ENCODE data around the gene TBX4.
A peak's percentile ranks its signal among the peaks of the same experiment; 100 is the strongest.

TBX4 gene

DNA sequence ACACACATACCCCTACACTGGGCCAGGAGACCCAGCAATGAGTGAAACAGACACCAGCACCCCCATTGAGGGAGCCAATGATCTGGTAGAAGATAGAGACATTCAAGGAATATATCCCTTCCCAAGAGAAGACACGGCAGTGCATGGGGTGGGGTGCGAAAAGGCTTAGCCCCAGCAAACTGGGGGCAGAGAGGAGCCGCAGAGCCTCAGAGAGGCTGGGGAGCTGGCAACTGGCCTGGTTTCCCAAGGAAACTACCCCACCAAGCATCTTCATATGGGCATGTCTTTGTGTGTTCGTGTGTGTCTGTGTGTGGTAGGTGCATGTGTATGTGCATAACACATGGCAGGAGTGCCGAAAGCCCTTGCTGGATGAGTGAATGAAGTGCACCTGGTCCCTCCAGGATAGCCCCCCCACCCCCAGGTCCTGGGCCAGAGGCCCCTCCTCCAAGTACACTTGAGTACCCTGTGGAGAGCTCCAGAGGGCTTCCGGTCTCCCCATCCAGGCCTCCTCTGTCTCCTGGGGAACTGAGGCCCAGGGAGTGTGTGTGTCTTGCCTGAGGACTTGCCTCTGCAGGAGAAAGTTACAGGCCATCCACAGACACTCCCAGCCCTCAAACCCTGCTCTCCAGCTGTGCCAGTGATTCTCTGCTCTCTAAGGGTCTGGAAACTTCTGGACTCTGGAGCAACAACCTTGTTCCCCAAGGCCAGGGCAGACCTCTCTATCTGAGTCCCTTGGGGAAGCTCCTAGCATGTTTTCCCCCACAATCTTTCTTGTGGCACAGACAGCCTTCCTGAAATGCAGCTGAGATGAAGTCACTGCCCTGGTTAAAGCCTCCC, 36.6 kb upstream of the TBX4 start:
- peak; percentile 6 for DNase-seq (ENCODE audit: low spot score)
- TF ChIP-seq, protein P1, sequence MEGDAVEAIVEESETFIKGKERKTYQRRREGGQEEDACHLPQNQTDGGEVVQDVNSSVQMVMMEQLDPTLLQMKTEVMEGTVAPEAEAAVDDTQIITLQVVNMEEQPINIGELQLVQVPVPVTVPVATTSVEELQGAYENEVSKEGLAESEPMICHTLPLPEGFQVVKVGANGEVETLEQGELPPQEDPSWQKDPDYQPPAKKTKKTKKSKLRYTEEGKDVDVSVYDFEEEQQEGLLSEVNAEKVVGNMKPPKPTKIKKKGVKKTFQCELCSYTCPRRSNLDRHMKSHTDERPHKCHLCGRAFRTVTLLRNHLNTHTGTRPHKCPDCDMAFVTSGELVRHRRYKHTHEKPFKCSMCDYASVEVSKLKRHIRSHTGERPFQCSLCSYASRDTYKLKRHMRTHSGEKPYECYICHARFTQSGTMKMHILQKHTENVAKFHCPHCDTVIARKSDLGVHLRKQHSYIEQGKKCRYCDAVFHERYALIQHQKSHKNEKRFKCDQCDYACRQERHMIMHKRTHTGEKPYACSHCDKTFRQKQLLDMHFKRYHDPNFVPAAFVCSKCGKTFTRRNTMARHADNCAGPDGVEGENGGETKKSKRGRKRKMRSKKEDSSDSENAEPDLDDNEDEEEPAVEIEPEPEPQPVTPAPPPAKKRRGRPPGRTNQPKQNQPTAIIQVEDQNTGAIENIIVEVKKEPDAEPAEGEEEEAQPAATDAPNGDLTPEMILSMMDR (IDR thresholded peaks at IDR 0.05; ENCODE audit: extremely low read depth, missing control alignments) = no peak

DNA sequence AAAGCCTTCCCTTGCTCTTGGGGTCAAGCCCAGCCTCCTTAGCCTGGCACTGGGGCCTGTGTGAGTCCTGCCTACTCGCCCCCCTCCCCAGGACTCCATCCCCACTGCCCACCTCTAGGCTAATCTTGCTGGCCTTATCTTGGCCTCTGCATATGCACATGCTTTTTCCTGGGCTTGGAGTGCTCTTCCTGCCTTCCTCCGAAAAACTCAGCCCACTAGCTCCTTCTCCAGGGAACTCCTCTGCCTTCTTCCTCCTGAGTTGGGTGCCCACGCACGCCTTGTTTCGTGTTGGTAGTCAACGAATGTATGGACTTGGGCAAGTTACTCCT, 36.0 kb upstream of the TBX4 start:
- peak; percentile 18 for DNase-seq (ENCODE audit: low spot score)
- TF ChIP-seq, protein P1 (IDR thresholded peaks at IDR 0.05; ENCODE audit: extremely low read depth, missing control alignments) = no peak

DNA sequence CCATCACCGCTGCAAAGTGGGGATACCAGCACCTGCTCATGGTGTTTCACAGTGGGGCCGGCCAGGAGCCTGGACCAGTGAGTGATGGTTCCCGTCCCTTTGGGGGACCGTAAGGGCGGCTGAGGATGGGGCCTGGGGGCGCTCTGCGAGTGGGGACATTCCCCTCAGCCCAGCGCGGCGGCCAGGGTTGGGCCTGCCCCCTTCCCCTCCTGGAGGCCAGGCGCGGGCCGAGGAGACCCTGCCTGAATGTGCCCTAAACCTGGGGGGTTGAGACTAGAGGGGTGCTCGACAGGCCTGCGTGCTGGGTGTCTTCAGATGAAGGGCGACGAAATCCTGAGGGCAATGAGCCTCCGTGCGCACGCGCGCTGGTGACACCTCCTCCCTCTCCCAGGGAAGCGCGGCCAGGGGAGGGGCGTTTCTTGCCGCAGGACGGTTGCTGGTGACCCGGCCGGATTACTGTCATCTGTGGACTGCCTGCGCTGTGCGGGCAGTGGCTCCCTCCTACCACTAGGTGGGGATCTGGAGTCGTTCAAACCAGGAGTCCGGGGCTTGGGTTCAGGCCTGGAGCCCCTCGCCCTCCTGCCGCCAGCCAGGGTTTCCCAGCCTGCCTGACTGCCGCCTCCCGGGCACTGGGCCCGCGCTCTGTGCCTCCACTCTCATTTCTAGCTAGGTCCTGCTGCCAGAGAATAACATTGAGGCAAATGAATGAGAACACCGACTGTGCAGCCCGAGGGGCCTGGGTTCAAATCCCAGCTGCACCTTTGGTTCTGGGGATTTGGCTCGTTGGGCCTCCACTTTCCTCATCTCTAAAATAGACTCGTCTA, 35.5 kb upstream of the TBX4 start:
- TF ChIP-seq, protein P1 (IDR thresholded peaks at IDR 0.05; ENCODE audit: extremely low read depth, missing control alignments) = peak; percentile 91
- DNase-seq (ENCODE audit: low spot score) = peak; percentile 86

DNA sequence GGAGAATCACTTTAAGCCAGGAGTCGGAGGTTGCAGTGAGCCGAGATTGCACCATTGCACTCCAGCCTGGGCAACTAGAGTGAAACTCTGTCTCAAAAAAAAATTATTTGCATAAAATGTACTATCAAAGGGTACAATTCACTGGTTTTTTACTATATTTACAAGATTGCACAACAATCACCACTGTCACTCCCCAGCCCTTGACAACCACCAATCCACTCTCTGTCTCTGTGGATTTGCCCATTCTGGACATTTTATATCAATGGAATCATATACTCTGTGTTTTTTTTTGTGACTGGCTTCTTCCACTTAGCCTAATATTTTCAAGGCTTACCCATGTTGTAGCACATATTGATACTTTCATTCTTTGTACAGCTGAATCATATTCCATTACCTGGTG, 33.8 kb upstream of the TBX4 start:
- no peak for DNase-seq (ENCODE audit: low spot score)
- TF ChIP-seq, protein P1 (IDR thresholded peaks at IDR 0.05; ENCODE audit: extremely low read depth, missing control alignments) = no peak

DNA sequence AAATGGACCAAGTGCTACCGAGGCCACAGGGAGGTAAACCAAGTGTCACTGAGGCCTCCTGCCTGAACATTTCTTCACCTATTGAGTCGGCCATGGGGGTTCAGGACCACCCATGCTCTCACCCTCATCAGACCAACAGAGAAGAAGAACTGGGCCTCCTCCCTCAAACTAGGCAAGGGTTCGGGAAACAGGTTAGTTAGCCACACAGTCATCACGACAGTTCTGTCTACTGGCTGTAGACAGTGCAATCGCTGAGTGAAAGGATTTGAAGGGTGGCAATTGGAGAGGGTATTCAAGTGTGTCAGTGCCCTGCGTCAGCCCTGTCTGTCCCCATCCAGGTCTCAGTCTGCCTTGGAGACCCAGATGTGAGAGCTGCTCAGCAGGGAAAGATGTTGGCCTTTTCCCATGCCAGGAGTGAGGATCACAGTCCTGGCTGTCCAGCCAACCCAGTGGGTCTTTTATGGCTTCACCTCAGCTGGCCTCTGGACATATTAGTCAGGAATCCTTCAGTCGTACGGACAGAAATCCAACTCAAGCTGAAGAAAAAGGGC, 32.7 kb upstream of the TBX4 start:
- TF ChIP-seq, protein P1 (IDR thresholded peaks at IDR 0.05; ENCODE audit: extremely low read depth, missing control alignments) = no peak
- no peak for DNase-seq (ENCODE audit: low spot score)

DNA sequence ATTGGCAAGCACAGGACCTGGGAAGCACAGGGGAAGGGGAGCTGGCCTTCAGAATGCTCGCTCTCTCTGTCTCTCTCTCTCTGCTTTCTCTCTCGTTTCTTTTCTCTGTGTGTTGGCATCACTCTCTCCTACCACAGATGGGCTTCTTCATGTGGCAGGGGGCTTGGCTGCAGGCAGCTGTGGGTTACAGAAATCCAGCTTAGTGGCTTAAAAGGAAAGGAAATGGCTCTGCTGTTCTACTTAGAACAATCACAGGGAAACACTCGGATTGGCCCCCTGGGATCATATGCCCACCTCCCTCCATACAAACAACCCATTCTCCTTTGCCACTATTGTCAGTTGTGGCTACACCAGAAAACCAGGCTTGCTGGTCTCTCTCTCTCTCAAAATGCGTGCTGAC, 32.2 kb upstream of the TBX4 start:
- DNase-seq (ENCODE audit: low spot score) = no peak
- TF ChIP-seq, protein P1 (IDR thresholded peaks at IDR 0.05; ENCODE audit: extremely low read depth, missing control alignments) = no peak
